GM10248 (cell line): ENCODE data around the gene CRAMP1.
"Not testable (repeated sequence)": the region's sequence is repeated elsewhere in the genome, so short reads cannot be mapped to it uniquely, and the experiment has no call there.

Experiments used
- CTCF ChIA-PET: fragments of 300-600 bp; sonication (Branson Sonifier 250); formaldehyde crosslinking; extraction: SDS; loops from one replicate; lab custom pipeline; 2021; ENCODE audit warnings: antibody characterized with exemption; lab: Yijun Ruan, JAX
- POLR2A ChIA-PET: fragments of 350-650 bp; sonication (Branson Sonifier 250); formaldehyde crosslinking; extraction: SDS; loops from one replicate; lab custom pipeline; 2020; ENCODE audit warnings: antibody characterized with exemption; lab: Yijun Ruan, JAX
- DNase-seq: peaks from one replicate; pipeline ENCODE4 v3.0.0; 2012; ENCODE audit errors: extremely low spot score
- TF ChIP-seq, protein P1 (sequence below): IDR thresholded peaks from 2 replicates; pipeline ENCODE4 v1.5.1; 2012; ENCODE audit warnings: mild to moderate bottlenecking, low read depth; ENCODE audit errors: extremely low read depth, missing control alignments, control extremely low read depth

CRAMP1 gene

DNA sequence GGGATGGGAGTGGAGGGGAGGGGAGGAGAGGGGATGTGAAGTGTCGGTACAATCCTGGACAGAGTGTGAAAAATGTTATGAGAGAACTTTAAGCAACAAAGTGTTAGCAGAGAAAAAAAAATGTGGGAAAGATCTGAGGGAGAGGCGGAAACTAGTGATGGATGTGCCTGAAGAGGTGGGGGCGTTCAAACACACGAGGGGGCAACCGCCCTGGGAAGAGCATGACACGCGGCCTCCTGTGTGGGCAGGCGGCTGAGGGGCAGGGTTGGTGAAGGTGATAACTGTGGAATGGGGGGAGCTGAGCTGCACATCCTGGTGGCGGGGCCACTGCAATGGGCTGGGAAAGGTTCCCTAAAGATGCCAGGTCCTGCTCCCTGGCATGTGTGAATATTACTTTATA, 30.4 kb upstream of the CRAMP1 start:
- POLR2A ChIA-PET: no interaction called here
- CTCF ChIA-PET: no interaction called here
- TF ChIP-seq, protein P1, sequence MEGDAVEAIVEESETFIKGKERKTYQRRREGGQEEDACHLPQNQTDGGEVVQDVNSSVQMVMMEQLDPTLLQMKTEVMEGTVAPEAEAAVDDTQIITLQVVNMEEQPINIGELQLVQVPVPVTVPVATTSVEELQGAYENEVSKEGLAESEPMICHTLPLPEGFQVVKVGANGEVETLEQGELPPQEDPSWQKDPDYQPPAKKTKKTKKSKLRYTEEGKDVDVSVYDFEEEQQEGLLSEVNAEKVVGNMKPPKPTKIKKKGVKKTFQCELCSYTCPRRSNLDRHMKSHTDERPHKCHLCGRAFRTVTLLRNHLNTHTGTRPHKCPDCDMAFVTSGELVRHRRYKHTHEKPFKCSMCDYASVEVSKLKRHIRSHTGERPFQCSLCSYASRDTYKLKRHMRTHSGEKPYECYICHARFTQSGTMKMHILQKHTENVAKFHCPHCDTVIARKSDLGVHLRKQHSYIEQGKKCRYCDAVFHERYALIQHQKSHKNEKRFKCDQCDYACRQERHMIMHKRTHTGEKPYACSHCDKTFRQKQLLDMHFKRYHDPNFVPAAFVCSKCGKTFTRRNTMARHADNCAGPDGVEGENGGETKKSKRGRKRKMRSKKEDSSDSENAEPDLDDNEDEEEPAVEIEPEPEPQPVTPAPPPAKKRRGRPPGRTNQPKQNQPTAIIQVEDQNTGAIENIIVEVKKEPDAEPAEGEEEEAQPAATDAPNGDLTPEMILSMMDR: no peak
- no peak for DNase-seq

DNA sequence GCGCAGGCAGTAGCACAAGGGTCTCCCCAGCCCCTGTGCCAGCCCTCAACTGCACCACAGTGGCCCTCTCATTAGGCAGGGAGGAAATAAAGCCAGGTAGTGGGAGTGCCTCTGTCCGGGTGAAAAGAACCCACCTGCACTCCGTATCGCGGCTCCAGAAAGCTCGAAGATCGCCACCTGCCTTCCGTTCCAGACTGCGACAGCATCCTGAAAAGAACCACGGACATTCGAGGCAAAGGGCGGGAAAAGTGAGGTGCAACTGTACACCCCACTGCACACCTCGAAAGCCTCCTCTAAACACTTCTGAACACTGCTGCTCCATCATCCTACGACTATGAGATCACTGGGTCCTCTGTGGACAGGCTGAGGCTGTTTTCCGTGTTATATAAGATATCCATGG, 29.0 kb upstream of the CRAMP1 start:
- DNase-seq: no peak
- ChIA-PET CTCF (no interaction called here), POLR2A (no interaction called here)
- TF ChIP-seq, protein P1: no peak

- ChIA-PET CTCF (interaction anchor here (1.7 kb wide), 1 partner anchor 12 kb away, joined by 3 read pairs; no protein-coding TSS in a partner anchor), POLR2A (no interaction called here)
- no peak for DNase-seq
- TF ChIP-seq, protein P1: no peak
Measured at GRCh38 chr16:1584926-1585484, 27.2 kb upstream of the CRAMP1 start.

DNA sequence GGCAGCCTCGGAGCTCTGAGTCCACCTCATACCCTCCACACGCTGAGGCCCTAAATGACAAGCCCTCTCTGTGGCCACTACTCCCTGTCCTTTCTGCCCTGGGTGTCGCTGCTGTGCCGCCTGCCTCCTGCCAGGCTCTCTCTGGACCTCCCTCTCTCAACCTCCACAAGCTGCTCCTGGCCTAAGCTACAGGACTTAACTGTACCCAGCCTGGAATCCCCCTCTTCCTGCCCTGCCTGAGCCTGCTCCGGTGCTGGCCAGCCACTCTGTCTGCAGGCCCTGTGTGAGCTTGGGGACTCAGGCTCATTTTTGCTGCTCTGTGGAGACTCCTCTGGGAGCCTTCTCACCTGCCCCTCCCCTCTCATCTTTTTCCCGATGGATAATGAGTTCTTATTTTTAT, 21.8 kb upstream of the CRAMP1 start:
- ChIA-PET CTCF (interaction anchor here (1.3 kb wide), 1 partner anchor 116 kb away, joined by 4 read pairs; the partner anchor contains the start of gene MAPK8IP3), POLR2A (no interaction called here)
- TF ChIP-seq, protein P1: no peak
- DNase-seq: no peak

GRCh38 chr16:1590930-1591705, 21.0 kb upstream of the CRAMP1 start:
- POLR2A ChIA-PET: no interaction called here
- TF ChIP-seq, protein P1: no peak
- DNase-seq: no peak
- CTCF ChIA-PET: interaction anchor here (1.3 kb wide), 1 partner anchor 115 kb away, joined by 4 read pairs; the partner anchor contains the start of gene MAPK8IP3

- POLR2A ChIA-PET: no interaction called here
Measured at GRCh38 chr16:1592446-1592845, 19.7 kb upstream of the CRAMP1 start.

DNA sequence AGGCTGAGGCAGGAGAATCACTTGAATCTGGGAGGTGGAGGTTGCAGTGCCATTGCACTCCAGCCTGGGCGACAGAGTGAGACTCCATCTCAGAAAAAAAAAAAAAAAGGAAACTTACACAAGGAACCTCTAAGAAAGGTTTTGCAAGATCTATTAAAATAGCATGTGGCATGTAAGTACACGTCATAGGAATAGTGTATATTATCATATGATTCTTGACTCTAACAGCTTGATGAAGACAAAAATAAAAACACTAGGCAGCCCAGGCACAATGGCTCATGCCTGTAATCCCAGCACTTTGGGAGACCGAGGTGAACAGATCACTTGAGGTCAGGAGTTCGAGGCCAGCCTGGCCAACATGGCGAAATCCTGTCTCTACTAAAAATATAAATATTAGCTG, 16.6 kb upstream of the CRAMP1 start:
- POLR2A ChIA-PET, CTCF ChIA-PET, DNase-seq: not testable (repeated sequence)

More at GRCh38 chr16:1592446-1592845, 19.7 kb upstream of the CRAMP1 start:
- TF ChIP-seq, protein P1: no peak
- no peak for DNase-seq
- CTCF ChIA-PET: no interaction called here
